Measurements from ENCODE around the gene MYNN.

MYNN gene

DNA sequence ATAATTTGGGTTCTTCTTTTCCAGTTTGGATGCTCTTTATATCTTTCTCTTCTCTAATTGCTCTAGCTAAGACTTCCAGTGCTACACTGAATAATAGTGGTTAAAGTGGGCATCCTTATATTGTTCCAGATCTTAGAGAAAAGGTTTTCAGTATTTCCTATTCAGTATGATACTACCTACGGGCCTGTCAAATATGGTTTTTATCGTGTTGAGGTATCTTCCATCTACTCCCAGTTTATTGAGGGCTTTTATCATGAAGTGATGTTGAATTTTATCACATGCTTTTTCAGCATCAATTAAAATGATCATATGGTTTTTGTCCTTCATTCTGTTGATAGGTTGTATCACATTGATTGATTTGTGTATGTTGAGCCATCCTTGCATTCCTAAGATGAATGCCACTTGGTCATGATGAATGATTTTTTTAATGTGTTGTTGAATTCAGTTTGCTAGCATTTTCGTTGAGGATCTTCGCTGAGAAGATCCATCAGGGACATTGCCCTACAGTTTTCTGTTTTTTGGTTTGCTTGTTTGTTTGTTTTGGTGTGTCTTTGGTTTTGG, 42.5 kb downstream of the MYNN start:
- TF ChIP-seq, protein P1, sequence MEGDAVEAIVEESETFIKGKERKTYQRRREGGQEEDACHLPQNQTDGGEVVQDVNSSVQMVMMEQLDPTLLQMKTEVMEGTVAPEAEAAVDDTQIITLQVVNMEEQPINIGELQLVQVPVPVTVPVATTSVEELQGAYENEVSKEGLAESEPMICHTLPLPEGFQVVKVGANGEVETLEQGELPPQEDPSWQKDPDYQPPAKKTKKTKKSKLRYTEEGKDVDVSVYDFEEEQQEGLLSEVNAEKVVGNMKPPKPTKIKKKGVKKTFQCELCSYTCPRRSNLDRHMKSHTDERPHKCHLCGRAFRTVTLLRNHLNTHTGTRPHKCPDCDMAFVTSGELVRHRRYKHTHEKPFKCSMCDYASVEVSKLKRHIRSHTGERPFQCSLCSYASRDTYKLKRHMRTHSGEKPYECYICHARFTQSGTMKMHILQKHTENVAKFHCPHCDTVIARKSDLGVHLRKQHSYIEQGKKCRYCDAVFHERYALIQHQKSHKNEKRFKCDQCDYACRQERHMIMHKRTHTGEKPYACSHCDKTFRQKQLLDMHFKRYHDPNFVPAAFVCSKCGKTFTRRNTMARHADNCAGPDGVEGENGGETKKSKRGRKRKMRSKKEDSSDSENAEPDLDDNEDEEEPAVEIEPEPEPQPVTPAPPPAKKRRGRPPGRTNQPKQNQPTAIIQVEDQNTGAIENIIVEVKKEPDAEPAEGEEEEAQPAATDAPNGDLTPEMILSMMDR (IDR thresholded peaks at IDR 0.05; ENCODE audit: unreplicated experiment in 3 of 3), result no peak
- no peak overlapping the region for H3K4me3 Mint-ChIP-seq
- H3K4me1 Mint-ChIP-seq, result peaks cover 9% of the 10 kb centered on the region
- peaks cover 16% of the 10 kb centered on the region for H3K9me3 Mint-ChIP-seq
- H3K27ac Mint-ChIP-seq, result no peak overlapping the region
- H3K36me3 Mint-ChIP-seq (ENCODE audit: low read depth), result no peaks in the 10 kb centered on the region
- H3K27me3 Mint-ChIP-seq (ENCODE audit: low read depth), result no peaks in the 10 kb centered on the region

DNA sequence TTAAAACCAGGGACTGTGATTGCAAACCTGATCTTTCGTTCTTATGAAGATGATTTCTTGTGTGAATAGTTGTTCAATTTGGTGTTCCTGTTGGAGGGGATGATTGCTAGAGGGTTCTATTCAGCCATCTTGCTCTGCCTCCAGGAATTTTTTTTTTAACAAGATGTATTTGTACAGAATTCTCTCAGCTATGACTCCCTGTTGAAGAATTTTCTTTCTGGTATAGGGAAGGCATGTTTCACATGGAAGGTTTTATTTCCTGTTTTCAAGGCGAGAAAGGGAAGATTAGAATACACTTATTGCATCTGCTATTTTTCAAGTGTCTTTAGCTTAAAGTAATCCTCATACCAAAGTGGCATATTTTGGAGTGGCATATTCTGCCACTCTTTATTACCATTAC, 45.1 kb downstream of the MYNN start:
- Mint-ChIP-seq H3K4me1 (no peaks in the 10 kb centered on the region), H3K4me3 (no peak overlapping the region), H3K9me3 (peaks cover 11% of the 10 kb centered on the region), H3K36me3 (ENCODE audit: low read depth) (no peaks in the 10 kb centered on the region), H3K27ac (no peak overlapping the region), H3K27me3 (ENCODE audit: low read depth) (no peaks in the 10 kb centered on the region)
- TF ChIP-seq, protein P1 (IDR thresholded peaks at IDR 0.05; ENCODE audit: unreplicated experiment in 3 of 3), result no peak

DNA sequence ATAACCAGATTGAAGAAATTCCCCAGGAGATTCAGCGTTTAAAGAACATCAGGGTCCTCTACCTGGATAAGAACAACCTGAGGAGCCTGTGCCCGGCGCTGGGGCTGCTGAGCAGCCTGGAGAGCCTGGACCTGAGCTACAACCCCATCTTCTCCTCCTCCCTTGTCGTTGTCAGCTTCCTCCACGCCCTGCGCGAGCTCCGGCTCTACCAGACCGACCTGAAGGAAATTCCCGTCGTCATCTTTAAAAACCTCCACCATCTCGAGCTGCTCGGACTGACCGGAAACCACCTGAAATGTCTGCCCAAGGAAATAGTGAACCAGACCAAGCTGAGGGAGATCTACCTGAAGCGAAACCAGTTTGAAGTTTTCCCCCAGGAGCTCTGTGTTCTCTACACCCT, 48.9 kb downstream of the MYNN start:
- TF ChIP-seq, protein P1 (IDR thresholded peaks at IDR 0.05; ENCODE audit: unreplicated experiment in 3 of 3), result no peak
- H3K27ac Mint-ChIP-seq, result no peak overlapping the region

DNA sequence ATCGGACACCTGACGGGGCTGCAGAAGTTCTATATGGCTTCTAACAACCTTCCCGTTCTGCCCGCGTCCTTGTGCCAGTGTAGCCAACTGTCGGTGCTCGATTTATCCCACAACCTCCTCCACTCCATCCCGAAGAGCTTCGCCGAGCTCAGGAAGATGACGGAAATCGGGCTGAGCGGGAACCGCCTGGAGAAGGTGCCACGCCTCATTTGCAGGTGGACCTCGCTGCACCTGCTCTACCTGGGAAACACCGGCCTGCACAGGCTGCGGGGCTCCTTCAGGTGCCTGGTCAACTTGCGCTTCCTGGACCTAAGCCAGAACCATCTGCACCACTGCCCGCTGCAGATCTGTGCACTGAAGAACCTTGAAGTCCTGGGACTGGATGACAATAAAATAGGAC, 49.3 kb downstream of the MYNN start:
- H3K4me3 Mint-ChIP-seq, result no peak overlapping the region
- TF ChIP-seq, protein P1 (IDR thresholded peaks at IDR 0.05; ENCODE audit: unreplicated experiment in 3 of 3), result no peak
- no peaks in the 10 kb centered on the region for H3K4me1 Mint-ChIP-seq
- no peaks in the 10 kb centered on the region for H3K9me3 Mint-ChIP-seq
- H3K27me3 Mint-ChIP-seq (ENCODE audit: low read depth), result peaks cover 3% of the 10 kb centered on the region
- no peak overlapping the region for H3K27ac Mint-ChIP-seq
- H3K36me3 Mint-ChIP-seq (ENCODE audit: low read depth), result no peaks in the 10 kb centered on the region

More for the DNA sequence above, 48.9 kb downstream of the MYNN start:
- Mint-ChIP-seq H3K4me1 (no peaks in the 10 kb centered on the region), H3K9me3 (no peaks in the 10 kb centered on the region), H3K27me3 (ENCODE audit: low read depth) (peaks cover 3% of the 10 kb centered on the region), H3K36me3 (ENCODE audit: low read depth) (no peaks in the 10 kb centered on the region), H3K4me3 (no peak overlapping the region)

DNA sequence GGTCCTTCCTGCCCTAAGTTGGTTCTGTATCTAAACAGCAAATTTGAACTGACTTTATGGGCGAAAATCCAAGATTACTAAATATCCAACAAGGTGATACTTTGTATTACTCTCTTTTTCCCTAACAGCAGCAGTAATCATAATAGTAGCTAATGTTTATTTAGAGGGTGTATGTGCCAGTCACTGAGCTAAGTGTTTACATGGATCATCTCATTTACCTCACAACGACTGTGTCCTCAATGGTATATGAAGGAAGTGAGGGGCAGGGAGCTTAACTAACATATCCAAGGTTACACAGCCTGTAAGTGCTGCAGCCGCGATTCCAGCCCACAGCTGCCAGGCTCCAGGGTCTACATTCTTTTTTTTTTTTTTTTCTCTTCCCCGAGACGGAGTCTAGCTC, 49.8 kb downstream of the MYNN start:
- Mint-ChIP-seq H3K4me1 (no peaks in the 10 kb centered on the region), H3K27me3 (ENCODE audit: low read depth) (peaks cover 3% of the 10 kb centered on the region), H3K27ac (no peak overlapping the region), H3K36me3 (ENCODE audit: low read depth) (no peaks in the 10 kb centered on the region), H3K9me3 (no peaks in the 10 kb centered on the region), H3K4me3 (no peak overlapping the region)
- TF ChIP-seq, protein P1 (IDR thresholded peaks at IDR 0.05; ENCODE audit: unreplicated experiment in 3 of 3), result no peak

DNA sequence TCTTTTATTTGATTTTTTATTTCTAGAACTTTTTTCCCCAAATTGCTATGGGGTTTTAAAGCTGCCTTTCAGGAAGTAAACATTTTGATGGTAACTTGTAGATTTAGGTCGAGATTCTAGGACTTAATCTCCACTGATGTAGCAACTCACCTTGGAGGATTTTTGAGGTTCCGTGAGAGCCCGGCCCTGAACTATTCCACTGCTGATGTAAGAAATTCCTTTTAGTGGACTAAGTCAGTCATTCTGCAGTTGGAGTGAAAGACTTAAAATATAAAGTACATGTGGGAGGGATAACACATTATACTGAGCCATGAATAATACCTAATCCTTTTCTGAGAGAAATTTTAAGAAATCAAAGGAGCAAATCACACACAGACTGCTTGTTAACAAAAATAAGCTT, 52.1 kb downstream of the MYNN start:
- Mint-ChIP-seq H3K27me3 (ENCODE audit: low read depth) (peaks cover 3% of the 10 kb centered on the region), H3K27ac (no peak overlapping the region), H3K4me1 (no peaks in the 10 kb centered on the region), H3K4me3 (no peak overlapping the region), H3K36me3 (ENCODE audit: low read depth) (no peaks in the 10 kb centered on the region), H3K9me3 (no peaks in the 10 kb centered on the region)
- TF ChIP-seq, protein P1 (IDR thresholded peaks at IDR 0.05; ENCODE audit: unreplicated experiment in 3 of 3), result no peak
